OCI-LY7 (cell line): ENCODE data around the gene BRD1. TPM values are rescaled to one million over a fixed set of nuclear protein-coding genes. Genes with fewer than 3 reads are reported as not detected.

Source experiments
- BruUV-seq: library from RNA; stranded (reverse); fragments of 400-500 nt; replicated peaks from 2 replicates; lab custom pipeline; 2021; lab: Mats Ljungman, UMichigan
- CTCF ChIA-PET: fragments of 300-600 bp; sonication (Branson Sonifier 250); formaldehyde crosslinking; loops from one replicate; lab custom pipeline; 2022; ENCODE audit warnings: antibody characterized with exemption; ENCODE audit not compliant: unreplicated experiment; lab: Charles Lee
- POLR2A ChIA-PET: fragments of 300-600 bp; sonication (Branson Sonifier 250); formaldehyde crosslinking; loops from one replicate; lab custom pipeline; 2022; ENCODE audit warnings: antibody characterized with exemption; lab: Charles Lee
- DNase-seq: peaks from one replicate; pipeline ENCODE4 v3.0.0-alpha.2; 2015; ENCODE audit warnings: low spot score
- H2AFZ ChIP-seq: fragments of 200-600 bp; sonication (generic), shearing (Covaris generic); 2 replicates; pipeline ENCODE4 v1.6.1; 2014; ENCODE audit warnings: mild to moderate bottlenecking, antibody characterized with exemption, low read length, moderate library complexity
- H3K27ac ChIP-seq: fragments of 200-600 bp; sonication (generic); 2 replicates; pipeline ENCODE4 v1.5.1; 2014; ENCODE audit warnings: mixed run types, low read depth, mild to moderate bottlenecking, moderate library complexity, low read length, inconsistent platforms; ENCODE audit not compliant: poor library complexity, severe bottlenecking
- H3K36me3 ChIP-seq: fragments of 200-600 bp; sonication (generic); 2 replicates; pipeline ENCODE4 v1.6.1; 2014; ENCODE audit warnings: mild to moderate bottlenecking, antibody characterized with exemption, low read length, moderate library complexity, mixed read lengths; ENCODE audit not compliant: insufficient read depth
- H3K4me1 ChIP-seq: fragments of 200-600 bp; sonication (generic); 2 replicates; pipeline ENCODE4 v1.5.1; 2014; ENCODE audit warnings: mild to moderate bottlenecking, low read length; ENCODE audit not compliant: insufficient read depth, poor library complexity, severe bottlenecking
- H3K4me2 ChIP-seq: fragments of 200-600 bp; sonication (generic); 2 replicates; pipeline ENCODE4 v1.6.1; 2014; ENCODE audit warnings: mild to moderate bottlenecking, low read length
- H3K4me3 ChIP-seq: fragments of 200-600 bp; sonication (generic); 2 replicates; pipeline ENCODE4 v1.5.1; 2014; ENCODE audit warnings: mild to moderate bottlenecking, low read depth, low read length; ENCODE audit not compliant: poor library complexity, severe bottlenecking
- H3K79me2 ChIP-seq: fragments of 200-600 bp; sonication (generic); 2 replicates; pipeline ENCODE4 v1.6.1; 2016; ENCODE audit warnings: low read depth, mild to moderate bottlenecking, low read length, moderate library complexity, mixed read lengths; ENCODE audit not compliant: insufficient read depth
- H3K9me2 ChIP-seq: fragments of 200-600 bp; sonication (generic); 2 replicates; pipeline ENCODE4 v1.6.1; 2016; ENCODE audit warnings: mild to moderate bottlenecking, low read length, mixed read lengths; ENCODE audit not compliant: insufficient read depth
- H3K9me3 ChIP-seq: fragments of 200-600 bp; sonication (generic); 2 replicates; pipeline ENCODE4 v1.6.1; 2014; ENCODE audit warnings: mild to moderate bottlenecking, mixed run types, low read length, mixed read lengths
- H4K20me1 ChIP-seq: fragments of 200-600 bp; sonication (generic); 2 replicates; pipeline ENCODE4 v1.6.1; 2014; ENCODE audit warnings: mild to moderate bottlenecking, antibody characterized with exemption, low read length, moderate library complexity, mixed read lengths; ENCODE audit not compliant: insufficient read depth
- CTCF ChIP-seq: fragments of 200-600 bp; sonication (generic); conservative IDR thresholded peaks from 2 replicates; pipeline ENCODE4 v1.5.1; 2014; ENCODE audit warnings: mild to moderate bottlenecking, antibody characterized with exemption, low read length, moderate library complexity, mixed read lengths
- EZH2phosphoT487 ChIP-seq: fragments of 200-600 bp; sonication (generic); IDR thresholded peaks from 2 replicates; pipeline ENCODE4 v1.6.1; 2018; ENCODE audit warnings: low read depth, borderline replicate concordance, mild to moderate bottlenecking, mixed run types, antibody characterized with exemption, low read length, moderate library complexity, mixed read lengths
- intact Hi-C: fragments of 100-400 bp; cut with micrococcal nuclease; formaldehyde crosslinking; loops from one replicate; pipeline ENCODE4 v1.10.0; 2022; ENCODE audit not compliant: unreplicated experiment
- total RNA-seq, 2 experiments: library from RNA; depleted of rRNA in 1 of 2; stranded (reverse); fragments of >200 nt in 1 of 2; shearing (Covaris generic) in 1 of 2; gene quantifications; 2 replicates each; pipeline ENCODE4 v1.2.3, GENCODE V29; 2014 to 2022

Gene BRD1
- total RNA-seq, 2 experiments from 2014 or later, result 38.1 to 46.6 TPM

- no TSS peak for BruUV-seq
- H4K20me1 ChIP-seq, result no peaks in the 10 kb centered on the region
- no peaks in the 10 kb centered on the region for H3K4me1 ChIP-seq
- no peak overlapping the region for H3K27ac ChIP-seq
- H3K9me3 ChIP-seq, result no peaks in the 10 kb centered on the region
- ChIA-PET POLR2A (no interaction called here), CTCF (no interaction called here)
- H3K4me3 ChIP-seq, result no peak overlapping the region
- H2AFZ ChIP-seq, result no peak overlapping the region
- no peak for DNase-seq
- H3K4me2 ChIP-seq, result no peak overlapping the region
- H3K9me2 ChIP-seq, result no peaks in the 10 kb centered on the region
- no peaks in the 10 kb centered on the region for H3K79me2 ChIP-seq
- no peak for TF ChIP-seq CTCF
- TF ChIP-seq EZH2phosphoT487, result no peak
- intact Hi-C loops, result no loop called here
- H3K36me3 ChIP-seq, result no peaks in the 10 kb centered on the region
These were observed 73.5 kb downstream of the BRD1 start for GRCh38 chr22:49753961-49754695.

GRCh38 chr22:49753276-49753890, 74.3 kb downstream of the BRD1 start:
- H3K4me2 ChIP-seq, result no peak overlapping the region
- no peaks in the 10 kb centered on the region for H3K9me3 ChIP-seq
- H3K36me3 ChIP-seq, result no peaks in the 10 kb centered on the region
- H3K4me1 ChIP-seq, result no peaks in the 10 kb centered on the region
- ChIA-PET CTCF (no interaction called here), POLR2A (interaction anchor here (0.7 kb wide), 1 partner anchor 266 kb away, joined by 5 read pairs; no protein-coding TSS in a partner anchor)
- no peak overlapping the region for H3K27ac ChIP-seq
- intact Hi-C loops, result no loop called here
- no peaks in the 10 kb centered on the region for H3K79me2 ChIP-seq
- no peaks in the 10 kb centered on the region for H3K9me2 ChIP-seq
- TF ChIP-seq CTCF, result no peak
- TF ChIP-seq EZH2phosphoT487, result no peak
- no peaks in the 10 kb centered on the region for H4K20me1 ChIP-seq
- no peak overlapping the region for H2AFZ ChIP-seq
- DNase-seq, result no peak
- no TSS peak for BruUV-seq
- no peak overlapping the region for H3K4me3 ChIP-seq
